Lower leg skin (tissue), 3 donors: Measurements from ENCODE around the gene KPNA6.

ENCODE experiments used
- CTCF ChIP-seq, 3 donors: fragments of 450-650 bp; IDR thresholded peaks; one replicate each; pipeline ENCODE4 v1.5.1; 2016; ENCODE audit warnings: antibody characterized with exemption in 3 of 3, mild to moderate bottlenecking in 3 of 3, moderate library complexity in 2 of 3
- POLR2A ChIP-seq, 2 donors: fragments of 450-650 bp; IDR thresholded peaks; one replicate each; pipeline ENCODE4 v1.6.1; 2016 to 2017; ENCODE audit warnings: antibody characterized with exemption in 2 of 2, mild to moderate bottlenecking in 1 of 2, moderate library complexity in 1 of 2

GRCh38 chr1:32198237-32199042 is 90.6 kb downstream of the KPNA6 start:
- TF ChIP-seq POLR2A (IDR thresholded peaks at IDR 0.05) (no peak), CTCF (IDR thresholded peaks at IDR 0.05) (no peak)
